Measurements from ENCODE around the gene CRYL1.
"Not testable (repeated sequence)": the region's sequence is repeated elsewhere in the genome, so short reads cannot be mapped to it uniquely, and the experiment has no call there.

The CRYL1 gene

GRCh38 chr13:20441056-20441455, 84.6 kb downstream of the CRYL1 start:
- H3K27me3 ChIP-seq, result no peaks in the 10 kb centered on the region
- no peaks in the 10 kb centered on the region for H3K36me3 ChIP-seq
- no peak overlapping the region for H3K4me3 ChIP-seq (ENCODE audit: low read depth, low read length)
- no peak for DNase-seq
- no peaks in the 10 kb centered on the region for H3K9me3 ChIP-seq
- no peak for TF ChIP-seq CTCF (IDR thresholded peaks at IDR 0.05; ENCODE audit: low read depth, low read length)
- H3K4me1 ChIP-seq, result no peaks in the 10 kb centered on the region

- Histone ChIP-seq H3K4me1 (no peaks in the 10 kb centered on the region), H3K4me3 (ENCODE audit: low read depth, low read length) (no peak overlapping the region), H3K27me3 (no peaks in the 10 kb centered on the region), H3K36me3 (no peaks in the 10 kb centered on the region), H3K9me3 (no peaks in the 10 kb centered on the region)
- TF ChIP-seq CTCF (IDR thresholded peaks at IDR 0.05; ENCODE audit: low read depth, low read length), result no peak
- no peak for DNase-seq
Observed at GRCh38 chr13:20439261-20439660, 86.4 kb downstream of the CRYL1 start.

- H3K36me3 ChIP-seq, result no peaks in the 10 kb centered on the region
- no peaks in the 10 kb centered on the region for H3K4me1 ChIP-seq
- TF ChIP-seq CTCF (IDR thresholded peaks at IDR 0.05; ENCODE audit: low read depth, low read length), result no peak
Observed at GRCh38 chr13:20438801-20439200, 86.9 kb downstream of the CRYL1 start.

GRCh38 chr13:20436505-20436904, 89.2 kb downstream of the CRYL1 start:
- Histone ChIP-seq H3K4me1 (no peaks in the 10 kb centered on the region), H3K4me3 (ENCODE audit: low read depth, low read length) (no peak overlapping the region), H3K27me3 (no peaks in the 10 kb centered on the region), H3K36me3 (no peaks in the 10 kb centered on the region), H3K9me3 (no peaks in the 10 kb centered on the region)
- no peak for TF ChIP-seq CTCF (IDR thresholded peaks at IDR 0.05; ENCODE audit: low read depth, low read length)
- no peak for DNase-seq

More at GRCh38 chr13:20438801-20439200, 86.9 kb downstream of the CRYL1 start:
- Histone ChIP-seq H3K27me3 (no peaks in the 10 kb centered on the region), H3K4me3 (ENCODE audit: low read depth, low read length) (no peak overlapping the region), H3K9me3 (no peaks in the 10 kb centered on the region)
- DNase-seq, result no peak

GRCh38 chr13:20435616-20436368, 89.9 kb downstream of the CRYL1 start:
- DNase-seq, result no peak
- no peaks in the 10 kb centered on the region for H3K4me1 ChIP-seq
- H3K27me3 ChIP-seq, result no peaks in the 10 kb centered on the region
- no peaks in the 10 kb centered on the region for H3K9me3 ChIP-seq
- H3K36me3 ChIP-seq, result no peaks in the 10 kb centered on the region
- TF ChIP-seq CTCF (IDR thresholded peaks at IDR 0.05; ENCODE audit: low read depth, low read length), result no peak
- H3K4me3 ChIP-seq (ENCODE audit: low read depth, low read length), result no peak overlapping the region

- not testable (repeated sequence) for H3K4me3 ChIP-seq (ENCODE audit: low read depth, low read length); H3K36me3 ChIP-seq; H3K27me3 ChIP-seq; DNase-seq; H3K4me1 ChIP-seq; H3K9me3 ChIP-seq
Observed at GRCh38 chr13:20434210-20434609, 91.4 kb downstream of the CRYL1 start.
